Measurements from ENCODE around the gene LONP1. TPM values are rescaled to one million over a fixed set of nuclear protein-coding genes. Genes with fewer than 3 reads are reported as not detected.

LONP1 gene
- polyA plus RNA-seq, 1 of the 3 experiments (the other 2 are of a cell fraction): 111 TPM

DNA sequence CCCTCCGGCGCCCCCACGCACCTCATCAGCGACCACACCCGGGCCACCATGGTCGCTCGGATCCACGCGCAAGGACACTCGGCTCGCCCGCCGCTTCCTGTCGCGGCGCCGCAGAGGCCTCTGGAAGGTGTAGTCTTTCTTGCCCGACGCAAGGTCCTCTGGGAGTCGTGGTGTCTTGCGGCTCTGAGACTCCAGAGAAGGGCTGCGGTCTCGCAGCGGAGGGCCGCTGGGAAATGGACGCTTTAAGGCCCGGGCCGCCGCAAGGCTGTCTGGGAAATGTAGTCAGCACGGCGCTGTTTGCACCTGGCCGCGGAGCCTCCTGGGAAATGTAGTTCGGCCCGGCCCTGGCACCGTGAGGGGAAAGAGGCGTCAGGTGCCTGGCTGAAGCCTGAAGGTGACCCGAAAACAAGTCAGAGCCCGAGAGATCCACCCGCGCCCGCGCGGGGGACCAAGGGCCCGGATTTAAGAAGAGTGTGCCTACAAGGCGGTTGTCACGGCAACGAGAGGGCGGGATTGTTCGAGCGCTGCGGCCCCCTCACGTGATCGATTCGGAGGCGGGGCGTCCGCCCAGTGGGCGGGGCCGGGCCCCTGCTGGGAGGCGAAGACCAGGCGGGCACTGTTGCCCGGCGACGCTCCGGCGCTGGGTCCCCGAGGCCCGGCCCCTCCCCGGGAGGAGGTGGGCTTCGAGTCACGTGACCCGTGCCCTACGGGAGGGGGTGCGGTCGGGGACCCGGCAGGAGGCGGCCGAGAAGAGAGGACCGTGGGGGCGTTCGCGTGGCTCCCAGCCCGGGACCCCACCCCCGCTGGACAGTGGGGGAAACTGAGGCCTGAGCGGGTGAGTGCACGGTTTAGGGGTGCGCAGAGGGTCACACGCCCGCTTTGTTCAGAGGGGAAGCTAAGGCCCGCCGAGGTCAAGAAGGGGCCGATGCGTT, 39.2 kb downstream of the LONP1 start, which contains the start of the genes HSD11B1L and MICOS13:
Gene HSD11B1L (plus strand): TSS at position 591 of the 932 bp plus-strand sequence. CDS start 3,806 bp downstream, outside the sequence.
Gene MICOS13 (minus strand): TSS at position 80 of the 932 bp plus-strand sequence. CDS start 30 bp downstream, at position 50.
- ChIA-PET POLR2A (no interaction called here), CTCF (interaction anchor here (1.4 to 1.6 kb wide), 2 partner anchors 9 kb away, joined by 5 to 7 read pairs; partner anchors contain the start of gene RPL36)
- no peaks in the 10 kb centered on the region for H3K9me3 ChIP-seq
- H3K27ac ChIP-seq (ENCODE audit: low read depth in 2 of 2, low read length in 1 of 2): peak within 1 kb of the TSS; percentile 74 to 94; a peak in 3 of 4 replicates
- peak within 1 kb of the TSS; percentile 89 for H3K9ac ChIP-seq
- H4K20me1 ChIP-seq (ENCODE audit: insufficient read depth): no peaks in the 10 kb centered on the region
- WGBS (ENCODE audit: low lambda C conversion rate): 8% methylated on average over 12 of the region's 94 CpGs
- H3K4me3 ChIP-seq (ENCODE audit: low read depth in 2 of 2, low read length in 1 of 2): peak within 1 kb of the TSS; percentile 81 to 85
- peak; percentile 99 for DNase-seq
- peaks cover 4 to 21% of the 10 kb centered on the region in 2 experiments; a peak in 1 of 4 replicates for H3K4me1 ChIP-seq (ENCODE audit: control insufficient read depth in 1 of 2, insufficient read depth in 2 of 2, low read depth in 1 of 2, low read length in 1 of 2)
- H3F3A ChIP-seq (replicated peaks; ENCODE audit: insufficient read depth): peaks cover 2% of the 10 kb centered on the region
- peaks cover 17% of the 10 kb centered on the region for H3K79me2 ChIP-seq (ENCODE audit: insufficient read depth)
- H3K36me3 ChIP-seq (replicated peaks in 1 of 2; ENCODE audit: control insufficient read depth in 1 of 2, insufficient read depth in 2 of 2, low read length in 1 of 2): no peaks in the 10 kb centered on the region
- no peaks in the 10 kb centered on the region for H3K27me3 ChIP-seq (ENCODE audit: insufficient read depth)
- H3K4me2 ChIP-seq: peak within 1 kb of the TSS; percentile 98
- no peaks in the 10 kb centered on the region for H3K9me2 ChIP-seq
- peak within 1 kb of the TSS; percentile 86; the same call in 1 of the 2 replicates for H2AFZ ChIP-seq (ENCODE audit: low read depth)
- TF ChIP-seq IRF3 (IDR thresholded peaks at IDR 0.05; ENCODE audit: low read depth, low read length) (no peak), MEF2A (IDR thresholded peaks at IDR 0.05; ENCODE audit: borderline replicate concordance, low read depth) (no peak), NRF1 (IDR thresholded peaks at IDR 0.05; ENCODE audit: low read depth, low read length) (peak; percentile 41; the same call in 1 of the 2 replicates), FOXJ3 (CRISPR knock-in tag; IDR thresholded peaks at IDR 0.05) (no peak), EP300 (IDR thresholded peaks at IDR 0.05; ENCODE audit: borderline replicate concordance in 1 of 2, low read depth in 1 of 2, low read length in 1 of 2) (no peak), RCOR1 (IDR thresholded peaks at IDR 0.05; ENCODE audit: low read length) (no peak), MAX (IDR thresholded peaks at IDR 0.05; ENCODE audit: low read depth) (peak; percentile 90), GATA2 (CRISPR knock-in tag; IDR thresholded peaks at IDR 0.05) (no peak), ELF1 (IDR thresholded peaks at IDR 0.05) (peak; percentile 89), FOXM1 (IDR thresholded peaks at IDR 0.05; ENCODE audit: low read depth) (no peak), RXRA (IDR thresholded peaks at IDR 0.05; ENCODE audit: borderline replicate concordance, low read depth) (no peak), RFX5 (IDR thresholded peaks at IDR 0.05; ENCODE audit: low read length) (no peak), POLR2AphosphoS5 (IDR thresholded peaks at IDR 0.05; ENCODE audit: low read depth, low read length) (peak; percentile 81), TCF12 (IDR thresholded peaks at IDR 0.05) (peak; percentile 35; the same call in 1 of the 2 replicates), PBX3 (IDR thresholded peaks at IDR 0.05) (no peak), TEAD4 (IDR thresholded peaks at IDR 0.05; ENCODE audit: borderline replicate concordance, insufficient read depth) (no peak), YY1 (IDR thresholded peaks at IDR 0.05; ENCODE audit: low read depth) (peak; percentile 81), NFIC (IDR thresholded peaks at IDR 0.05; ENCODE audit: borderline replicate concordance) (no peak), CTCF (IDR thresholded peaks at IDR 0.05) (no peak), JUND (IDR thresholded peaks at IDR 0.05) (no peak), TAF1 (IDR thresholded peaks at IDR 0.05; ENCODE audit: borderline replicate concordance, low read depth, low read length) (peak; percentile 77; the same call in 1 of the 2 replicates)
- TF ChIP-seq, protein P1, sequence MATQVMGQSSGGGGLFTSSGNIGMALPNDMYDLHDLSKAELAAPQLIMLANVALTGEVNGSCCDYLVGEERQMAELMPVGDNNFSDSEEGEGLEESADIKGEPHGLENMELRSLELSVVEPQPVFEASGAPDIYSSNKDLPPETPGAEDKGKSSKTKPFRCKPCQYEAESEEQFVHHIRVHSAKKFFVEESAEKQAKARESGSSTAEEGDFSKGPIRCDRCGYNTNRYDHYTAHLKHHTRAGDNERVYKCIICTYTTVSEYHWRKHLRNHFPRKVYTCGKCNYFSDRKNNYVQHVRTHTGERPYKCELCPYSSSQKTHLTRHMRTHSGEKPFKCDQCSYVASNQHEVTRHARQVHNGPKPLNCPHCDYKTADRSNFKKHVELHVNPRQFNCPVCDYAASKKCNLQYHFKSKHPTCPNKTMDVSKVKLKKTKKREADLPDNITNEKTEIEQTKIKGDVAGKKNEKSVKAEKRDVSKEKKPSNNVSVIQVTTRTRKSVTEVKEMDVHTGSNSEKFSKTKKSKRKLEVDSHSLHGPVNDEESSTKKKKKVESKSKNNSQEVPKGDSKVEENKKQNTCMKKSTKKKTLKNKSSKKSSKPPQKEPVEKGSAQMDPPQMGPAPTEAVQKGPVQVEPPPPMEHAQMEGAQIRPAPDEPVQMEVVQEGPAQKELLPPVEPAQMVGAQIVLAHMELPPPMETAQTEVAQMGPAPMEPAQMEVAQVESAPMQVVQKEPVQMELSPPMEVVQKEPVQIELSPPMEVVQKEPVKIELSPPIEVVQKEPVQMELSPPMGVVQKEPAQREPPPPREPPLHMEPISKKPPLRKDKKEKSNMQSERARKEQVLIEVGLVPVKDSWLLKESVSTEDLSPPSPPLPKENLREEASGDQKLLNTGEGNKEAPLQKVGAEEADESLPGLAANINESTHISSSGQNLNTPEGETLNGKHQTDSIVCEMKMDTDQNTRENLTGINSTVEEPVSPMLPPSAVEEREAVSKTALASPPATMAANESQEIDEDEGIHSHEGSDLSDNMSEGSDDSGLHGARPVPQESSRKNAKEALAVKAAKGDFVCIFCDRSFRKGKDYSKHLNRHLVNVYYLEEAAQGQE (IDR thresholded peaks at IDR 0.05; ENCODE audit: low read depth, low read length): no peak
- TF ChIP-seq, protein P2, sequence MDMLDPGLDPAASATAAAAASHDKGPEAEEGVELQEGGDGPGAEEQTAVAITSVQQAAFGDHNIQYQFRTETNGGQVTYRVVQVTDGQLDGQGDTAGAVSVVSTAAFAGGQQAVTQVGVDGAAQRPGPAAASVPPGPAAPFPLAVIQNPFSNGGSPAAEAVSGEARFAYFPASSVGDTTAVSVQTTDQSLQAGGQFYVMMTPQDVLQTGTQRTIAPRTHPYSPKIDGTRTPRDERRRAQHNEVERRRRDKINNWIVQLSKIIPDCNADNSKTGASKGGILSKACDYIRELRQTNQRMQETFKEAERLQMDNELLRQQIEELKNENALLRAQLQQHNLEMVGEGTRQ (IDR thresholded peaks at IDR 0.05; ENCODE audit: borderline replicate concordance, low read depth, low read length): peak; percentile 92
